HL-60 (cell line): Measurements from ENCODE around the gene PDE4DIP.
"Not testable (repeated sequence)": the region's sequence is repeated elsewhere in the genome, so short reads cannot be mapped to it uniquely, and the experiment has no call there.

Experiments
- CTCF ChIP-seq: IDR thresholded peaks from one replicate; pipeline ENCODE4 v1.5.1; 2011; ENCODE audit warnings: low read length, control low read depth, inconsistent platforms; ENCODE audit not compliant: insufficient read depth
- GABPA ChIP-seq: IDR thresholded peaks from 2 replicates; pipeline ENCODE4 v1.6.1; 2012; ENCODE audit warnings: low read depth
- POLR2AphosphoS5 ChIP-seq: IDR thresholded peaks from 2 replicates; pipeline ENCODE4 v1.6.1; 2012; ENCODE audit warnings: low read depth

- TF ChIP-seq CTCF, POLR2AphosphoS5, GABPA: not testable (repeated sequence)
Observed at GRCh38 chr1:148942906-148943305, 98.7 kb downstream of the PDE4DIP start.
